ENCODE data around the gene RNASEH2C. TPM values are rescaled to one million over a fixed set of nuclear protein-coding genes. Genes with fewer than 3 reads are reported as not detected.
"Not testable (repeated sequence)": the region's sequence is repeated elsewhere in the genome, so short reads cannot be mapped to it uniquely, and the experiment has no call there.

RNASEH2C gene
- polyA plus RNA-seq, 1 donor, result 39.0 TPM

DNA sequence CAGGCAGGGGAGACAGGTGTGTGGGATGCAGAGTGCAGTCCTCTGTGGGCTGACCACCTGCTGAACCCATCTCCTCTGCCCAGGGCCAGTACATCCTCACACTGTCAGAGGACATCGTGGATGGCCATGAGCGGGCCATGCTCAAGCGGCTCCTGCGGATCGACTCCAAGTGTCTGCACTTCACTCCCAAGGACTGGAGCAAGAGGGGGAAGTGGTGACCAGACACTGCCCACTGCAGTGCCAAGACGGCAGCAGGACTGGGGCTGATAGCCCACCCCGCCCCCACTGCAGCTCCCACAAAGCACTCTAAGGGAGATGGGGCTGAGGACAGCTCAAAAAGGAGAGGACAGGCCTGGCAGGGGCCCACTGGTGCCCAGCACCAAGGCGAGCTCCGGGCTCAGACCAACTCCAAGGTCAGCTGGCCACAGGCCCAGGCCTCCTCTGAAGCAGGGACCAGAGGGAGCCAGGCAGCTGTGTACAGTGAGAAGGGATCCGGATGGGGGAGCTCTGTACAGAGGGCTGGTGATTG is 1.6 kb downstream of the RNASEH2C start:
- no peak for DNase-seq

DNA sequence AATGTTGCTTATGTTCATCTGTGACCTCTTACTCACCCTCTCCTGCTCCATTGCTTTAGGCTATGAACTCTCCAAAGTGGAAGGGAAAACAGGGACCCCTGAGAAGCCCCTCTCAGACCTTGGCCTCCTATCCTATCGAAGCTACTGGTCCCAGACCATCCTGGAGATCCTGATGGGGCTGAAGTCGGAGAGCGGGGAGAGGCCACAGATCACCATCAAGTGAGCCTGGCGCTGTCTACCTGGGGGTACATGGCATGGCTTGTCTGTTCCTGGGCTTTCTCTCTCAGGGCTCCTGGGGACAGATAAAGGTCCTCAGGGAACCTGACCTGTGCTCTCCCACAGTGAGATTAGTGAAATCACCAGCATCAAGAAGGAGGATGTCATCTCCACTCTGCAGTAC is 2.1 kb downstream of the RNASEH2C start:
- no peak for DNase-seq

GRCh38 chr11:65717906-65718305 is 2.7 kb downstream of the RNASEH2C start:
- DNase-seq, result no peak

DNA sequence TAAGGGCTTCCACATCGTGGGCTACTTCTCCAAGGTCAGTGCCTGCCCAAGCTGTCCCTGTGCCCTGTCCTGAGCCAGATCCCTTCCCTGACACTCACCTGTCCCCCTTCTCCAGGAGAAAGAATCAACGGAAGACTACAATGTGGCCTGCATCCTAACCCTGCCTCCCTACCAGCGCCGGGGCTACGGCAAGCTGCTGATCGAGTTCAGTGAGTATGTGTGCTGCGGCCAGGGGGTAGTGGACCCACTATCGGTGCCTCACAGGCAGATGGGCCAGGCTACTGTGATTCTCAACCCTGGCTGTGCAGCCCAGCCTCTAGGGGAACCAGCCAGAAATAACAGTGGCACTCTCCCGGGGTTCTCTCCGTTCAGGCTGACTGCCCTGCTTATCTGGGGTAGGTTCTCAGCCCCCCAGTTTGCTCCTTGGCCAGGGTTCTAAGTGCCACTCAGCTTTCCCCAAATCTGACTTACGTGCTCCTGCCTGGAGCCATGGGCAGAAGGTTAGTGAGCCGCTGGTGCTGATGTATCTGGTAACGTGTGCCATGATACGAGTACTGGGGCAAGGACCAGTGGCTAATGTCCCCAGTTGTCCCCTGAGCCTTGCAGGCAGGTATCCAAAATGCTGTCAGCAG is 3.7 kb downstream of the RNASEH2C start:
- no peak for DNase-seq

GRCh38 chr11:65716302-65716701 is 4.3 kb downstream of the RNASEH2C start:
- DNase-seq, result no peak

DNA sequence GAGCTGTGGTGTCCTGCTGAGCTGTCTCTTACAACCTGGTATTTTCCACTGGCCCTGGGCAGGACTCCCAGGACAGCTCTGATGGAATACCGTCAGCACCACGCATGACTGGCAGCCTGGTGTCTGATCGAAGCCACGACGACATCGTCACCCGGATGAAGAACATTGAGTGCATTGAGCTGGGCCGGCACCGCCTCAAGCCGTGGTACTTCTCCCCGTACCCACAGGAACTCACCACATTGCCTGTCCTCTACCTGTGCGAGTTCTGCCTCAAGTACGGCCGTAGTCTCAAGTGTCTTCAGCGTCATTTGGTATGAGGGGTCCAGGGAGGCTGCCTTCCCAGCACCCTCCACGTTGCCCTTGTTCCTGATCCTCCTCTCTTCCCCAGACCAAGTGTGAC is 6.2 kb downstream of the RNASEH2C start:
- no peak for DNase-seq

DNA sequence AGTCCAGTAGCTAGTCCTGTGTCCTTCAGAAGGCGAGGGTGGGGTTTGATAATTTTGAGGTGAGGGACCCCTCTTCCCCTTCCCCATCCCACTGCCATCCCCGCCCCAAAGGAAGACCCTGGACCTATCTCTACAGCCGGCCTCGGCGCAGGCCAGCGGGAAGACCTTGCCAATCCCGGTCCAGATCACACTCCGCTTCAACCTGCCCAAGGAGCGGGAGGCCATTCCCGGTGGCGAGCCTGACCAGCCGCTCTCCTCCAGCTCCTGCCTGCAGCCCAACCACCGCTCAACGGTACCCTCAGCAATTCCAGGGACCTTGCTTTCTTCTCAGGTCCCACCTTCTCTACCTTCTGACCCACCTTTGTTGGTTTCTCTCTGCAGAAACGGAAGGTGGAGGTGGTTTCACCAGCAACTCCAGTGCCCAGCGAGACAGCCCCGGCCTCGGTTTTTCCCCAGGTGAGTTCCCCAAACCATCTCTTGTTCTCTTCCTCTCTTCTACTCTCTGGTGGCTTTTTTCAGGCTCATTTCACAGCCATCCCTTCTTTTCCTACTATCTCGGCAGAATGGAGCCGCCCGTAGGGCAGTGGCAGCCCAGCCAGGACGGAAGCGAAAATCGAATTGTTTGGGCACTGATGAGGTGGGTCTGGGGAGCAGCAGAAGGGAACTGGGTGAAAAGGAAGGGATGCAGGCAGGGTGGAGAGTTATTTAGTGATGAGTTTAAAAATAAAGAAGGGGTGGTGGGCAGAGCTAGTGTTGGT is 7.2 kb downstream of the RNASEH2C start:
- no peak for DNase-seq

- DNase-seq, result no peak
These were observed 7.9 kb downstream of the RNASEH2C start for GRCh38 chr11:65712633-65713076.

DNA sequence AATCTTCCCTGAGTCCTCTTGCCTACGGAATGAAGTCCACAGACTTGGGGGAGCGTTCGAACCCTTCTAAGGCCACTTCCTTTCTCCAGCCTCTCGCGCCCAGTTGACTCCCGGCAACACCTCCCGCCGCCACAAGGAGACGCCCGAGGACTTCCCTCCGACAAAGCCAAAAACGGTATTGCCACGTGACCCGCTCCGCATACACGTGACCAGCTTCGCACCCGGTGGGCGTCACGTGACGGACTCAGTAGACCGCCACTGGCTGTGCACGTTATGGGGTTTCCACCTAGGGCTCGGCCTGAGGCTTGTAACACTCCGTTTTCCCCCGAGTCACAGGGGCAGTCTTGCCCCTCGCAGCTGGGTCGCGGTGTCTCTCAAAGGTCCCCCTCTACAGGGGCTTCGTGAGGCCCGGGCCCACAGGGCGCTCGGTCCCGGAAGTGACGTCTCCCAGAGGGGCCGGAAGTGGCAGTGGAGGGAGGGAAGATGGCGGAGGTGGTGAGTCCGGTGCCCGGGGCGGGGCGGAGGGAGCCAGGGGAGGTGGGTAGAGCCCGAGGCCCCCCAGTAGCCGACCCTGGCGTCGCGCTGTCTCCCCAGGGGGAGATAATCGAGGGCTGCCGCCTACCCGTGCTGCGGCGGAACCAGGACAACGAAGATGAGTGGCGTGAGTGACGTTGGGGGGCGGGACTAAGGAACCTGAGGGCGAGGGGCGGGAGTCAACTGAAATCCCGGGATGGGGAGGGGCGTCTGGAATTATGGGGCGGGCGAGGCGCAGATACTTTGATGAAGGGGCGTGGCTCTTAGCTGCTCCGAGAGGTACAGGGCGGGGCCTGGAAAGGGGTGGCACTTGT is 8.6 kb downstream of the RNASEH2C start, which contains the start of gene KAT5:
TSS of gene KAT5 (plus strand) at position 468 of the 848 bp plus-strand sequence. CDS start at position 484, 16 bp downstream.
- DNase-seq, result peak; percentile 97

GRCh38 chr11:65710421-65710820 is 10.2 kb downstream of the RNASEH2C start:
- no peak for DNase-seq

GRCh38 chr11:65709661-65710060 is 10.9 kb downstream of the RNASEH2C start:
- no peak for DNase-seq

DNA sequence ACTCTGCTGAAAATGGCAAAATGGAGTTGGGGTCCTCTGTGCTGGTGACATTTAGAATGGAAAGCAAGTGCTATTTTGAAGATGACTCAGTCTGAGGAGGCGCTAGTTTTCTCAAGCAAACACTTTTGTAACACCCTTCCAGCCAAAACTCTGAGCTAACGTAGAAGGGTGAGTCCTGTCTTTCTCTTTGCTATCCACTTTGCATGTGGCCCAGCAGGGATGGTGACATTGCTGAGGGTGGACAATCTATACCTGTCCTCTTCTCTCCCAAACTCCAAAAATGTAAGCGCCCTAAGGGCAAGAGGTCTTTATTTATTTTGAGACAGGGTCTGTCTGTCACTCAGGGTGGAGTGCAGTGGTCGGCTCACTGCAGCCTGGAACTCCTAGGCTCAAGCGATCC is 12.1 kb downstream of the RNASEH2C start:
- DNase-seq, result no peak

DNA sequence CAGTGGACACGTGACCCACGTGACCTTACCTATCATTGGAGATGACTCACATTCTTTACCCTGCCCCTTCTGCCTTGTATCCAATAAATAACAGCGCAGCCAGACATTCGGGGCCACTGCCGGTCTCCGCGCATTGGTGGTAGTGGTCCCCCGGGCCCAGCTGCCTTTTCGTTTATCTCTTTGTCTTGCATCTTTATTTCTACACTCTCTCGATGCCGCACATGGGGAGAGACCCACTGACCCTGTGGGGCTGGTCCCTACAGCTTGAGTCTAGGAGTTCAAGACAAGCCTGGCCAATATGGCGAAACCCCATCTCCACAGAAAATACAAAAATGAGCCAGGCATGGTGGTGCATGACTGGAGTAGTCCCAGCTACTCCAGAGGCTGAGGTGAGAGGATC is 13.6 kb downstream of the RNASEH2C start:
- DNase-seq, result not testable (repeated sequence)

DNA sequence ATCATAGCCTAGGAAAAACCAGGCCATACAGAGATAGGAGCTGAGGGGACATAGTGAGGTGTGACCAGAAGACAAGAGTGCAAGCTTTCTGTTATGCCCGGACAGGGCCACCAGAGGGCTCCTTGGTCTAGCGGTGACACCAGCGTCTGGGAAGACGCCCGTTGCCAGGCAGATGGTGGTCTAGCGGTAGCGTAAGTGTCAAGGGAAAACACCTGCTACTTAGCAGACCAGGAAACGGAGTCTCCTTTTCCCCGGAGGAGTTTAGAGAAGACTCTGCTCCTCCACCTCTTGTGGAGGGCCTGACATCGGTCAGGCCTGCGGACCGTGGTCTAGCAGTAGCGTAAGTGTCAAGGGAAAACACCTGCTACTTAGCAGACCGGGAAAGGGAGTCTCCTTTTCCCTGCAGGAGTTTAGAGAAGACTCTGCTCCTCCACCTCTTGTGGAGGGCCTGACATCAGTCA is 14.3 kb downstream of the RNASEH2C start:
- DNase-seq, result peak; percentile 29

DNA sequence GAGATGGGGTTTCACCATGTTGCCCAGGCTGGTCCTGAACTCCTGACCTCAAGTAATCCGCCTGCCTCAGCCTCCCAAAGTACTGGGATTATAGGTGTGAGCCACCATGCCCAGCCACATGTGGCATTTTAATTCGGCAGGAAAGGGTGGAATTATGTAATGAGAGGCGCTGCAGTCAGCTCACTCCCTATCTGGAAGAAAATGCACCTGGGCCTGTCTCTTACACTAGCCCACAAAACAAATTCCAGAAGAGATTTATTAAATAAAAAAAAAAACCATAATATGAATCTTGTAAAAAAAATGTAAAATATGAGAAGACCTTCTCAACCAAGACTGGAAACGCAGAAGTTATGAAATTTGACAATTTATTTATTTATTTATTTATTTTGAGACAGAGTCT is 16.8 kb downstream of the RNASEH2C start:
- no peak for DNase-seq

- no peak for DNase-seq
These were observed 18.9 kb downstream of the RNASEH2C start for GRCh38 chr11:65701686-65702085.

GRCh38 chr11:65700399-65700798 is 20.2 kb downstream of the RNASEH2C start:
- DNase-seq, result no peak

DNA sequence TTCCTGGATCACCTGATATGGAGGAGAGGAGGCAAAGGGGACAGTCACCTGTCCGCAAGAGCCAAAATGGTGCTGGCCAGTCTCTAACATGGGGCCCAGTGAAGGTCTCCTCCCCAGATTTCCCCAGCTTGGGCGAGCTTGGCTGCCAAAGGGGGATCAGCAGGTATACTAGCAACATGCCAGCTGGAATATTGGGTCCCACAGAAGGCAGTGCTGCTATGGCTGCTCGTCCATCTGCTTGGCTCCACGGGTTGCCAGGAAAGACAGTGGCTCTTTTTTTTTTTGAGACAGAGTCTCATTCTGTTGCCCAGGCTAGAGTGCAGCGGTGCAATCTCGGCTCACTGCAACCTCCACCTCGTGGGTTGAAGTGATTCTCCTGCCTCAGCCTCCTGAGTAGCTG is 21.3 kb downstream of the RNASEH2C start:
- DNase-seq, result no peak

GRCh38 chr11:65698205-65698604 is 22.4 kb downstream of the RNASEH2C start:
- no peak for DNase-seq

- no peak for DNase-seq
These were observed 23.6 kb downstream of the RNASEH2C start for GRCh38 chr11:65696802-65697552.

DNA sequence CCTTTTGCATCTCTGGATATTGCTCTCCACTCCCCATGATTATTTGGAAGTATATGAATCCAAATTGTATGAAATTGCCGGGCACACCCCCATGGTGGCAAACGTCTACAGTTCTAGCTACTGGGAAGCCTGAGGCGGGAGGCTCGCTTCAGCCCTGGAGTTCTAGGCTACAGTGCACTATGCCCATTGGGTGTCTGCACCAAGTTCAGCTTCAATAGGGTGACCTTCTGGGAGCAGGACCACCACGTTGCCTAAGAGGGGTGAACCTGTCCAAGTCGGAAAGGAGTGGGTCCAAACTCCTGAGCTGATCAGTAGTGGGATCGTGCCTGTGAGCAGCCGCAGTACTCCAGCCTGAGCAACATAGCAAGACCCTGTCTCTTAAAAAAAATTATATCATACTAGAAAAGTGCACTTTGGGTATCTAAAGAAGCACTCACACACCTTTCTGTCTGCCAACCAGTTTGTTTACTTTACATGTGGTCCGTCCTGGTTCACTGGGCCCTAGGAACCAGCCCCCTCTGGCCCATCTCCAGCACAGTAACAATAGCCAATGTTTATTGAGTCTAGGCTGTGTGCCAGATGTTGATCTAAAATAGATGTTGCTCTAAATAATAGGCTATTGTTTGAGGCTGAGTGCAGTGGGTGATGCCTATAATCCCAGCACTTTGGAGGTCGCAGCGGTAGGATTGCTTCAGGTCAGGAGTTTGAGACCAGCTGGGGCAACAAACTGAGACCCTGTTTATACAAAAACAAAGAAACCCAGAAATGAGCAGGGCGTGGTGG is 24.9 kb downstream of the RNASEH2C start:
- DNase-seq, result peak; percentile 26

Data from left kidney (tissue), 2 donors.